Epithelial cell of esophagus (primary cell): Measurements from ENCODE around the gene SLC19A1.

Source experiments
- DNase-seq: peaks from one replicate; pipeline ENCODE4 v3.0.0; 2010; ENCODE audit warnings: low read depth
- H3K4me3 ChIP-seq: 2 replicates; pipeline ENCODE4 v1.5.1; 2011; ENCODE audit warnings: mild to moderate bottlenecking, low read length, control low read depth
- TF ChIP-seq, protein P1 (sequence below): IDR thresholded peaks from 2 replicates; pipeline ENCODE4 v1.5.1; 2011; ENCODE audit warnings: low read depth, mild to moderate bottlenecking, low read length, control low read depth, inconsistent platforms; ENCODE audit not compliant: insufficient read depth; ENCODE audit errors: missing control alignments

Gene SLC19A1

DNA sequence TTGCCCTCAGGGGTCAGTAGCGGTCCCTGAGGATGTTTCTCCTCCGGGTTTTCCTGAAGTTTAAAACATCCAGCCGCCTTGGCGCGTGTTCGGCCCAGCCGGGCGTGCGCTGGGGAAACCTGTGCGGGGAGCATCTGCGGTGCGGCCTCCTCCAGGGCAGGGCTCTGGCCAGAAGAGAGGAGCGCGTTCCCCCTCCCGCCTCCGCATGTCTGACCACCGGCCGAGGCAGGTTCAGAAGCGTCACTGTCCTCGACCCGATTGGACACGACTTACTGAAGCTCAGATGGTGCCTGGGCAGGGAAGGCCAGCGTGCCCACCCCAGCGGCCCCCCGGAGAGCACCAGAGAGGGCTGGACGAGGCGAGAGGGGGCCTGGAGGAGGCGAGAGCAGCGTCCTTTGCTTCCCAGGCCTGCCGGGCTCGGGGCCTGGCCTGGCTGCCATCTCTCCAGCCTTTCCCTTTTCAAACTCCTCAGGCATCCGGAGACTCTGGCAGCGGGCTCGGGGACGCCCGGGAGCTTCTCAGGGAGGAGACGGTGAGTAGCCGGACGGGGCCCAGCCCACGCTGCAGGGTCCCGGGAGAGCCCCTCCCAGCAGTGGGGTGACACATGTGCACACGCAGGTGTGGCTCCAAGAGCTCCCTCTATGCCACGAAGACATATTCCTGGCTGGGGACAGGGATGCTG lies 67.1 kb downstream of the SLC19A1 start:
- no peak overlapping the region for H3K4me3 ChIP-seq
- no peak for DNase-seq
- TF ChIP-seq, protein P1, sequence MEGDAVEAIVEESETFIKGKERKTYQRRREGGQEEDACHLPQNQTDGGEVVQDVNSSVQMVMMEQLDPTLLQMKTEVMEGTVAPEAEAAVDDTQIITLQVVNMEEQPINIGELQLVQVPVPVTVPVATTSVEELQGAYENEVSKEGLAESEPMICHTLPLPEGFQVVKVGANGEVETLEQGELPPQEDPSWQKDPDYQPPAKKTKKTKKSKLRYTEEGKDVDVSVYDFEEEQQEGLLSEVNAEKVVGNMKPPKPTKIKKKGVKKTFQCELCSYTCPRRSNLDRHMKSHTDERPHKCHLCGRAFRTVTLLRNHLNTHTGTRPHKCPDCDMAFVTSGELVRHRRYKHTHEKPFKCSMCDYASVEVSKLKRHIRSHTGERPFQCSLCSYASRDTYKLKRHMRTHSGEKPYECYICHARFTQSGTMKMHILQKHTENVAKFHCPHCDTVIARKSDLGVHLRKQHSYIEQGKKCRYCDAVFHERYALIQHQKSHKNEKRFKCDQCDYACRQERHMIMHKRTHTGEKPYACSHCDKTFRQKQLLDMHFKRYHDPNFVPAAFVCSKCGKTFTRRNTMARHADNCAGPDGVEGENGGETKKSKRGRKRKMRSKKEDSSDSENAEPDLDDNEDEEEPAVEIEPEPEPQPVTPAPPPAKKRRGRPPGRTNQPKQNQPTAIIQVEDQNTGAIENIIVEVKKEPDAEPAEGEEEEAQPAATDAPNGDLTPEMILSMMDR = no peak

DNA sequence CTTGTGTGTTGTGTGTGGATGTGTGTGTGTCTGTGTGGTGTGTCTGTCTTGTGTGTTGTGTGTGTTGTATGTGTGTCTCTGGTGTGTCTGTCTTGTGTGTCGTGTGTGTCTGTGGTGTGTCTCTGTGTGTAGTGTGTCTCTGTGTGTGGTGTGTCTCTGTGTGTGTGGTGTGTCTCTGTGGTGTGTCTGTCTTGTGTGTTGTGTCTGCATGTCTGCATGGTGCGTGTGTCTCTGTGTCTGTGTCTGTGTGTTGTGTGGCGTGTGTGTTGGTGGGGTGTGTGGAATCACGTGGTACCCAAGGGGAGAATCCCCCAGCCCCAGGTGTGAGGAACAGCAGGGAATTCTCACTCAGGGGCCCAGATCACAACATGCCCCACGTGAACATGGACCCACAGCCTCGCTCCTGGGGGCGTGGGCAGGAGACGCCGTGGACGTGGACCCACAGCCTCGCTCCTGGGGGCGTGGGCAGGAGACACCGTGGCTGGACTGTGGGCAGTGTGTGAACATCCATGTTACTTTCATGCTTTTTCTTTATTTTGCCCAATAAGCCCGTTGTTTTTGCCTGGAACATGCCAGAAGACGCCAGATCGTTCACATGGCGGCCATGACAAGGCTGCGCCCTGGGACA lies 67.8 kb downstream of the SLC19A1 start:
- TF ChIP-seq, protein P1 = no peak
- no peak overlapping the region for H3K4me3 ChIP-seq
- DNase-seq = no peak

DNA sequence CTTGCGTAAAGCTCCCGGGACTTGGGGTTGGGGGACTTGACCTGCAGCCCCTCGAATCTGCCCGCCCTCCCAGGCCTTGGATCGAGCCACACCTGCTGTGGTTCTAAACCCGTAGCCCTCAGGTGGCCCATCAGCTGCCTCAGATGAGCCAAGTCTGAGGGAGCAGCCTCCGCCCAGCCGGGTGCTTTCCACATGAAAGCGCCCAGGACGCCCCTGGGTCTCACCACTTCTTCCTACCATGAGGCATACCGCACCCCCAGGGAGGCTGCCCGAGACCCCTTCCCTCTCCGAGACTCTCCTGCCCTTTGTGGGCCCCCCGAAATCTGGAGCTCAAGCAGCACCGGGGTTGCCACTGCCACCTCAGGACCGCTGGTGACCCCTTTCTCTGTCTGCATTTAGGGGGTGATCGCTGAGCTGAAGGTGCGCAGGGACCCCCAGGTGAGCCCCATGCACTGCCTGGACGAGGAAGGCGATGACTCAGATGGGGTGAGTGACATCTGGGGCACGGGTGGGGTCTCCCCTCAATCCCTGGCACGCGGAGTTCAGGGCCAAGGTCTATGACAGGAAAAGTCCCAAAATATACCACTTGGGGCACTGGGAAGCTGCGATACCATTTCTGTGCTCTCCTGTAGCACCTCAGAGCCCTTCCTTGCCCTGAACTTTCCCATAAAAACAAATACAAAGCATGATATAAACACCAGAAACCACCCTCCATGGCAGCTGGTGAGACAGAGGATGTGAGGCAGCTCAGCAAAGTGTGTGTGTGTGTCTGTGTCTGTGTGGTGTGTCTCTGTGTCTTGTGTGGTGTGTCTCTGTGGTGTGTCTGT lies 68.5 kb downstream of the SLC19A1 start:
- DNase-seq = no peak
- TF ChIP-seq, protein P1 = no peak

DNA sequence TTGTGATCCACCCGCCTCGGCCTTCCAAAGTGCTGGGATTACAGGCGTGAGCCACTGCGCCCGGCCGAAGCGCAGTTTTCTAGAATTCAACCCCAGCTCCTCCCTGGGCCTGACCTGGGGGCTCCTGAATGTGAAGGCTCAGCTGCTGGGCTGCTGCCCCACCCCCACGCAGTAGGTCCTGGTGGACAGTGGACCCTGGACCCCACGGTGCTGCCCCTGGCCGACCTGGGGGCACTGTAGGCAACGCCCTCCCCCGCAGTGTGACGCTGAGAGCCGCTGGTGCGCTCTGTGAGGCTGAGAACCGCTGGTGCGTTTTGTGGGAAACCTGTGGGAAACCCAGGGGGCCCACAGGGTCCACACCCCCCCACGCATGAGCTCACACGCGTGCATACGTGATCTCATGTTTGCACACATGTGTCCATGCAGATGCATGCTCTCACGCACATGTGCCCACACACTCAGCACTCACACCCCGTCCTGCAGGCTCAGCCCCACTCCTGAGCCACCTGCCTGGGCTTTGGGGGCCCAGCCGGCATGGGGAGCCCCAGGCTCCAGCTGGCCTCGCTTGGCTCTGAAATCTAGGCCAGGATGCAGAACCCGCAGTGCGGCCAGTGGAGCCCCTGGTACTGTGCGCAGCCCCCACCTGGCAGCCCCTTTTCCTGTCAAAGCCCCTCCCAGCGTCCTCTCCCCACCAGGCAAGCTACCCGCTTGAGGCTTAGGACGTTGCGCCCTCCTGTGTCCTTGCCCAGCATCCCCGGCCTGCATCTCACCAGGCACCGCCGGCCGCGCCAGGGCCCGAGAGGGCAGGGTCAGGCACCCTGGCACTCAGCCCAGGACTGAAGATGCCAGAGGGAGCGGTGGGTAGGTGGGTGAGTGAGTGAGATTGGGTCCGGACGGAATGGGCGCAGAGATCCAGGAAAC lies 69.5 kb downstream of the SLC19A1 start:
- DNase-seq = no peak
- TF ChIP-seq, protein P1 = no peak
- H3K4me3 ChIP-seq = no peak overlapping the region

More for the DNA sequence above, 68.5 kb downstream of the SLC19A1 start:
- no peak overlapping the region for H3K4me3 ChIP-seq

DNA sequence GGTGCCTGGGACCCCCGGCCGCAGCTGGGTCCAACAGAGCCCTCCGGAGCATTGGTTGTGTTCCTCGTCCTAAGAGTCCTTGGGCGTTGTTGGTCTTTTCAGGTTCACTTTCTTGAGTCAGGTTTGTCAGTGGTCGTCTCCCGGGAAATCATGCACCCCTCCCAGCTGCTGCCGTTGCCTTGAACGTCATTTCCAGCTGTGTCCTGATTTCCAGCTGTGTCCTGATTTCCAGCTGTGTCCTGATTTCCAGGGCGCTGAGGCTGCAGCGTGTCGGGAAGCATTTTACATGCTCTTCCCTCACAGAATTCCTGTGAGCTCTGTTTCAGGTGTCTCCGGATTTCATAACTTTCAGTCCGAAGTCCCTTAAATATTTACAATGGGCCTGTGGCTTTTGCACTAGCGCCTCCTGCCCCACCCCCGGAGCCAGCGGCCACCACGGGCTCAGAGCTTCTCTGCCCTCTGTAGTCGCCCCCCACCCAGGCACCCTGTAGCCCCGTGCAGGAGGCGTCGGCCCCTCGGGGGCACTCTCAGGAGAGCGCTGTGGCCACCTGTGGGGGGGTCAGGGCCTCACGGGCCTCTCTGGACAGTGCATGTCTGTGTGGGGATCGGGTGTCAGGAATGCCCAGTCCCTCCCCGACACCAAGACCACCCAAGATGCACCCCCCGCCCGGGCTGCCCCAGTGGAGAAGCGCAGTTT lies 70.6 kb downstream of the SLC19A1 start:
- TF ChIP-seq, protein P1 = no peak

DNA sequence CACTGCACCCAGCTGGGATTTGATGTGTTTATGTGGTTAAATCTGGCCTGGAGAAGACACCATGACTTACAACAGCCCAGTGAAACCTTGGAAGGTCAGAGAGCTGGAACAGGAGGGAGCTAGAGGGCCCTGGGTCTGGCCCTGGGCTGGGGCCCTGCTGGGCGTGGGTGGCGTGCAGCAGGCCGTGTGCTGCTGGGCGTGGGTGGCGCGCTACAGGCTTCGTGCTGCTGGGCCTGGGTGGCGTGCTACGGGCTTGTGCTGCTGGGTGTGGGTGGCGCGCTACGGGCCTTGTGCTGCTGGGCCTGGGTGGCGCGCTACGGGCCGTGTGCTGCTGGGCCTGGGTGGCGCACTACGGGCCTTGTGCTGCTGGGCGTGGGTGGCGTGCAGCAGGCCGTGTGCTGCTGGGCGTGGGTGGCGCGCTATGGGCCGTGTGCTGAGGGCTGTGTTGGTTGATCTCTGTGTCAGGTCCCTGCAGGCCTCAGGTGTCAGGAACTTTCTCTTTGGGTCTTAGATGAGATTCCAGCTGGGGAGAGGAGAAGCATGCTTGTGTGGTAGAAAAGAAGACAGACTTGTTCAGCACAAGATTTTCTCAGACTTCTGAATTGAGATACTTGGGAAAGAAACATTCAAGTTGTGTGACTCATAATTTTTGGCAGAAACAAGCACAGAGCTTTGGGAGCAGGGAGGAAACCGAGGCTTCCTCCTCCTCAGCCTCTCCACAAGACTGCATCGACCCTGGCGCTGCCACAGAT lies 71.3 kb downstream of the SLC19A1 start:
- TF ChIP-seq, protein P1 = no peak
- peak; percentile 91 for DNase-seq
- peak overlapping the region; percentile 4 for H3K4me3 ChIP-seq

More for the DNA sequence above, 70.6 kb downstream of the SLC19A1 start:
- H3K4me3 ChIP-seq = peak overlapping the region; percentile 4
- no peak for DNase-seq
